Activated T-cell treated with anti-CD3 and anti-CD28 coated beads, Interleukin-2, amount 50 U/mL, for 4 hours (primary cell): ENCODE data around the gene TPP2. TPM values are rescaled to one million over a fixed set of nuclear protein-coding genes. Genes with fewer than 3 reads are reported as not detected.

Experiments
- ATAC-seq, 2 donors: fragments of 200-7000 bp; cut with Tn5 transposase; one replicate each; pipeline ENCODE4 v1.10.0; 2021
- DNase-seq: peaks from one replicate; pipeline ENCODE4 v3.0.0-alpha.2; 2020
- H3K27me3 Mint-ChIP-seq: one replicate; pipeline ENCODE4 v1.8.0; 2021; ENCODE audit warnings: low read depth, mixed read lengths
- H3K36me3 Mint-ChIP-seq: one replicate; pipeline ENCODE4 v1.8.0; 2022; ENCODE audit warnings: mixed read lengths; ENCODE audit not compliant: insufficient read depth
- H3K4me1 Mint-ChIP-seq: one replicate; pipeline ENCODE4 v1.8.0; 2021; ENCODE audit warnings: low read depth, mixed read lengths
- H3K4me3 Mint-ChIP-seq: one replicate; pipeline ENCODE4 v1.8.0; 2021; ENCODE audit warnings: mild to moderate bottlenecking, moderate library complexity, mixed read lengths
- H3K9me3 Mint-ChIP-seq: one replicate; pipeline ENCODE4 v1.8.0; 2021; ENCODE audit warnings: mixed read lengths
- total RNA-seq, 3 donors: library from RNA; stranded (reverse); gene quantifications; one replicate each; pipeline ENCODE4 v1.2.1, GENCODE V29; 2021

The TPP2 gene
- total RNA-seq, 3 donors from 2014 or later, result 57.7 to 62.0 (median 58.6) TPM

DNA sequence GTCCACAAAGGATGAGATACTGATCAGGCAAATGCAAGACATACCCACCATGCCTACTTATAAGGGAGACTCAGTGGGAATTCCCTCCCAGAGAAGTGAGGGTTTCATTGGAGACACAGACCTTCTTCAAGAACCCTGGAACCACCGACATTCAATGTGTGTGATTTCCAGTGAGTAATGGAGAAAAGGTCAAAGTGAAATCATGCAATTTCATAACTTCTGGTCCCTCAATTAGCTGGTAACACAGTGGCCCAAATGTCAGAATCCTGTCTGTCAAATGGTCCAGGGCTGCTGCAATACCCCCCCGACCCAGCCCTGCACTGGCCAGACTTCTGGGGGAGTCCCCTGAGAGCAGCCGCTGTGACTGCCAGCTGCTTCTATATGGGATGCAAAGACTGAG is 102.7 kb downstream of the TPP2 start:
- Mint-ChIP-seq H3K9me3 (peaks cover 8% of the 10 kb centered on the region), H3K4me1 (no peaks in the 10 kb centered on the region), H3K36me3 (no peaks in the 10 kb centered on the region), H3K4me3 (no peak overlapping the region), H3K27me3 (peaks cover 29% of the 10 kb centered on the region)
- ATAC-seq, result no peak
- no peak for DNase-seq

DNA sequence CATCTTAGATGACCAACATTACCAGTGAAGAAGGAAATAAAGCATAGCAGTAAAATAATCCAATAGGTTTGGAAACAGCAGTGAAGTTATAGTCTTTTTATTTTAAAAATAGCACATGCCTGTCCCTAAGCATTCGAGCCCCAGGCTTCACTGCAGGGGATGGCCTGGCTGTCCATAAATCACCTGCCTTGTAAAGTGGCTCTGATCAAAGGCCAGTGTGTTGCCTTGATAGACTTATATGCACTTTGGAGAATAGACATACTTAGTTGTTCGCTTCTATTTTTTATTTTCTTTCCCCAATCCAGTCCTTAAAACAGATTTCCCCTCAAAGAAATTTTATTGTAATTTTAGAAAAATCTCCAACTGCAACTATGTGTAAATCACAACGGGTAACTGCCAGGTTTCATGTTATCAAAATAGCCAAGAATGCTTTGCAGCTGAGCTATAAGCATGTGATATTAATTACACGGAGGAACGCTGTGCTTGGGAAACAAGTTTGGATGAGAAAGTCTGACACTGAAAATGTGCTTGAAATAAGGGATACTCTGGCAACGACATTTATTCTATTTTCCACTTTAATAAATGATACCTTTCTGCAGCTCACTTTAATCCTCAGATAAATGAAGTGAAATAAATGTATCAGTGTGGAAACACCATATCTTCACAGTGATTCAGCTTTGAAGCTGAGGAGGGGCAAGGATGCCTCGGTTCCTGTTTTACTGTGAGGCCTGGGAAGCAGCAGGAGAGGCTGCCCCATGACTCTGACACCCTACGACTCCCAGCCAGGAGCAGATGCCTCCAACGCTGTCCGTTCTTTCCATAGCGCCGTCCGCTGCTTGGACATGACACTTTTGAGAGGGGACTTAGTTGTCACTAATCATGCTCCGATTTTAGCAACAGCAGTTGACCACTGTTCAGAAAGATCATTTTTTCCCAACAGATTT is 103.6 kb downstream of the TPP2 start:
- Mint-ChIP-seq H3K9me3 (peaks cover 8% of the 10 kb centered on the region), H3K36me3 (no peaks in the 10 kb centered on the region), H3K4me1 (no peaks in the 10 kb centered on the region), H3K4me3 (no peak overlapping the region), H3K27me3 (peaks cover 22% of the 10 kb centered on the region)
- no peak for ATAC-seq
- no peak for DNase-seq

DNA sequence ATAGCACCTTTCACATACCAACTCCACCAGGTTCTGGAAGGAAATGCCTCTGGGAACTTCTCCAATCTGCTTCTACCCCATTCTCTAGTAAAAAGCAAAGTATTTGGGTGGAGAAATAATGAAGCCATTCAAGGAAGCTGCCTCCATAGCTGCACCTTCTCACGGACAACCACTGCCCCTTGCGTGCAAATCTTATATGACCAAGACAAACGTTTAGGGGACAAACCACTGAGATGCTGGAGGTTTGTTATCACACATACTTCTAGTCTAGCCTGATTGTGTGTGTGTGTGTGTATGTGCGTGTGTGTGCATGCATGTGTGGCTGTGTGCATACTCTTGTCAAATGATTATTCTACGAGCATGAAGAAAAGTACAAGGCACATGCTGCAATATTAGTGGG is 104.5 kb downstream of the TPP2 start:
- ATAC-seq (no peak), DNase-seq (no peak)
- Mint-ChIP-seq H3K36me3 (no peaks in the 10 kb centered on the region), H3K4me1 (no peaks in the 10 kb centered on the region), H3K4me3 (no peak overlapping the region), H3K27me3 (peaks cover 14% of the 10 kb centered on the region), H3K9me3 (peaks cover 8% of the 10 kb centered on the region)

DNA sequence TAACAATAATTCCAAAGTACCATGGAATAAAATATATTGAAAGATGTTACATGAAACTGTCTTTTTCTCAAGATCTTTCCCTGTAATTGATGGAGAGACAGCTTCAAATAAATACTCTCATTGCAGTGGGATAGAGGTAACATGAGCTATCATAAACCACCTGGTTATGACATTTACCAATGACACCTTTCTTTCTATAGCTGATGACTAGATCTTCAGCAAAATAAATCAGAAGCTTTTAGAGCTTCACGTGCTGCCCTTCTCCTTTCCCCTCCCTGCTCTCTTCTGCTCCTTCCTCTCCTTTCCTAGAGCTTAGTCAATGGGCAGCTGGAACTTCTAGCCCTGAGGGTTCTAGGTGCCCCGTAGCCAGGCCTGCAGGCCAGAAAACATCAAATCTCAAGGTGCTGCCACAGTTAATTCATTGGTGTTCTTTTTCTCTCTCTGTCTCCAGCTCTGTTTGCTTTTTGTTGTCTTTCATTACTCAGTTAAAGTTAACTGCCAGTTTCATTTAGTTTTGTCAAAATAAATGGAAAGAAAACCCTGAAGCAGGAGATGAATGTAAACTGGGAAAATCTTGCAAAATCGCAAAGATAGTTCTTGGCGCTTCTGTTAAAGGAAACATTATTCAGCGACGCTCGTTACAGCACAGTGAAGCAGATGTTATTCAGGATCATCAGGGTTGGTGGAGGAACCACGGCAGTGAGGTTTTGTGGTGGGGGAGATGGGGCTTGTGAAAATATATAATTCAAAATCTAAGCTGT is 106.4 kb downstream of the TPP2 start:
- Mint-ChIP-seq H3K36me3 (no peaks in the 10 kb centered on the region), H3K4me1 (no peaks in the 10 kb centered on the region), H3K9me3 (peaks cover 8% of the 10 kb centered on the region), H3K27me3 (peaks cover 11% of the 10 kb centered on the region), H3K4me3 (no peak overlapping the region)
- DNase-seq (no peak), ATAC-seq (no peak)

DNA sequence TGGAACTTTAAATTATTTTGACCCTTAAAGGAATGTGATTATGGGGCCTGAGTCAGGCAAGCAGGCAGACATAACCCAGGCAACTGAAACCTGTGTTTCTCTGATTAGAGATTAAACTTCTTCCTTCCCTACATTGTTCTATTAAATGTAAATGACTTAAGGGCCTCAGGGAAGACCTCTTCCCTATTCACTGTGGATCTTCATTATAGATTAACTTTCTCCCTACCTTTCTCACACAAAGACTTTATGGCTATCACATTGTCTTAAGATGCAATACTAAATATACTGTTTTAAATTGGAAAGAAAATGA is 106.9 kb downstream of the TPP2 start:
- Mint-ChIP-seq H3K4me1 (no peaks in the 10 kb centered on the region), H3K9me3 (peaks cover 3% of the 10 kb centered on the region), H3K4me3 (no peak overlapping the region), H3K27me3 (peaks cover 9% of the 10 kb centered on the region), H3K36me3 (no peaks in the 10 kb centered on the region)
- ATAC-seq (no peak), DNase-seq (no peak)

DNA sequence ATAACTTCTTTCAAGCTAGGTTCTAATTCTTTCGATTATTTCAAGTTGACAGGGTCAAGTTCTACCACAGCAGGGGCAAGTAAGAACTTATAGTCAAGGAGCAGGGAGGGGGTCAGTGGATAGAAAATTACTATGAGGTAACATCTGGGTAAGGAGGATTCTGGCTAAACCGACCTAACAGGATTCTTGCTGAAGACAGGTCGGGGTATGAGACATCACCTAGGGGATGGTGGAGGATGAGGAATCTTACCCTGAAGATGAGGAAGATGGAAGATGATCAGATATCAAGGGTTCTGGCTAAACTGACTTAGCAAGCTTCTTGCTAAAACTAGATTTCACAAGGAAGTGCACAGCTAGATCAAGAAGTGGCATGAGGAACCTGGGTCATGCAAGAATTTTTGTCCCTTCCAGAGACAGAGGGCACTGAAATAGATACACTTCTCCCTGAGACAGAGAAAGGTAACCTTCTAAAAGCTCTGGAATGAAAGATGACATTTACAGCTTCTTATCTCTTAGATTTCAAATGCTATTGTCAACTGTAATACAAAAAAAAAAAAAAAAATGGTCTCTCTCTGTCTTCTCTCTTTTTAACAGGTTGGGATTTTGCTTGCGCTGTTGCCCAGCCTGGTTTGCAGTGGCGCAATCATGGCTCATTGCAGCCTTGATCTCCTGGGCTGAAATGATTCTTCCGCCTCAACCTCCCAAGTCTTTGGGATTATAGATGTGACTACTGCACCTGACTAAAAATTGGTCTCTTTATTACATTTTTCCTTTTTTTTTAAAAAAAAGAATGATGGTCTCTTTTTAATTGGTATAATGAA is 107.7 kb downstream of the TPP2 start:
- no peaks in the 10 kb centered on the region for H3K4me1 Mint-ChIP-seq
- no peaks in the 10 kb centered on the region for H3K9me3 Mint-ChIP-seq
- no peaks in the 10 kb centered on the region for H3K36me3 Mint-ChIP-seq
- DNase-seq, result no peak
- H3K27me3 Mint-ChIP-seq, result peaks cover 6% of the 10 kb centered on the region
- H3K4me3 Mint-ChIP-seq, result no peak overlapping the region
- ATAC-seq, result no peak

DNA sequence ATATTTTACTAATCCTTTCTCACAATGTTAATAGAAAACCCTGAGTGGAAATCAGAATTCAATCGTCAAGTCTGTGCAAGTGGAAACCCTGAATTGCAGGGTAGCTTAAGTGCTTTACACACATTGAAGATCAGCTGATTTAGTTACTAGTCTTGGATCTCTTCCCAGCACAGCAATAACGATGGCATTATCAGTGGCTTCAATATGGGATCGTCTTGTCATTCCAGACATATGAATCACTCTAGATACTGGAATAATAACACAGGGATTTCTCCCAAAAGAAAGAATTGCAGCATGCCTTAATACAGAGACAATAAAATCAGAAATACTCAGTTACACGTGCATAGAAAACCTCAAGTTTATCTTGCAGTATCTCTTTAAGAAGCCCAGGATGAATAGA is 110.7 kb downstream of the TPP2 start:
- Mint-ChIP-seq H3K27me3 (peaks cover 5% of the 10 kb centered on the region), H3K9me3 (no peaks in the 10 kb centered on the region), H3K36me3 (no peaks in the 10 kb centered on the region), H3K4me3 (no peak overlapping the region), H3K4me1 (no peaks in the 10 kb centered on the region)
- ATAC-seq (no peak), DNase-seq (no peak)

DNA sequence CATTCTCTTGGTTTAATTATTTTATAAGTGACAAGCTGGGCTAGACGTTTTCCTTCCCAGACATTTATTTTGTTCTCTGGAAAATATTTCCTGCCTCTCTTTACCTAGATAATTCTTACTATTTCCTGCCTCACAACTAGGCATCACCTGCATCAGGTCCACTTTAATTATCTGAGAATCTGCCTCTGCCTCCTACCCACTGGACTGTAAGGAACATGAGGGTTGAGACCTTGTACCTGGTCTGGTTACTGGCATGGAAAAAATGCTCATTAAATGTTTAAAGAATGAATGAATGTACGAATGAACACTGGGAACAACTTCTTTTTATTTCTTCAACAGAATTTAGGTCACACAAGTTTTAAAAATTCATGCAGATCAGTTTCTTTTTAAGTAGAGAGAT is 111.4 kb downstream of the TPP2 start:
- no peaks in the 10 kb centered on the region for H3K9me3 Mint-ChIP-seq
- H3K27me3 Mint-ChIP-seq, result peaks cover 6% of the 10 kb centered on the region
- no peak for DNase-seq
- H3K4me1 Mint-ChIP-seq, result no peaks in the 10 kb centered on the region
- ATAC-seq, result no peak
- H3K4me3 Mint-ChIP-seq, result no peak overlapping the region
- H3K36me3 Mint-ChIP-seq, result no peaks in the 10 kb centered on the region

DNA sequence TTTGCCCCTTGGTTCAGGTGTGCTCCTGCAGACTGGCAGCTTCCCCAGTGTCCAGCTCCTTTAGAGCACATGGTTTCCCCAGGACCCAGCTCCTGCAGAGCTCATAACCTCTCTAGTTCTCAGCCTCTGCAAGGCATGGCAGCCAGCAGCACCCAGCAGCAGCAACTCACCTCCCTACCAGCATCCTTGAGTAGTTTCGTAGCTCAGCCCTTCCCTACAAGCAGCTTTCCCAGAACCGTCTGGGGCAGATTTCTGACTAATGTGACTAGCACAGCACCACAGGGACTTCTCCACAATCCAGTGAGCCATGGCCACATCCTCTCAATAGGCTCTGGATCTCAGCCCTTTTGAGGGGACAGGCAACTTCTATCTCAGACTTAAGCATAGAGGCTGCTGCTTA is 112.2 kb downstream of the TPP2 start:
- no peak for ATAC-seq
- Mint-ChIP-seq H3K9me3 (no peaks in the 10 kb centered on the region), H3K36me3 (no peaks in the 10 kb centered on the region), H3K27me3 (peaks cover 6% of the 10 kb centered on the region), H3K4me3 (no peak overlapping the region), H3K4me1 (no peaks in the 10 kb centered on the region)
- no peak for DNase-seq

DNA sequence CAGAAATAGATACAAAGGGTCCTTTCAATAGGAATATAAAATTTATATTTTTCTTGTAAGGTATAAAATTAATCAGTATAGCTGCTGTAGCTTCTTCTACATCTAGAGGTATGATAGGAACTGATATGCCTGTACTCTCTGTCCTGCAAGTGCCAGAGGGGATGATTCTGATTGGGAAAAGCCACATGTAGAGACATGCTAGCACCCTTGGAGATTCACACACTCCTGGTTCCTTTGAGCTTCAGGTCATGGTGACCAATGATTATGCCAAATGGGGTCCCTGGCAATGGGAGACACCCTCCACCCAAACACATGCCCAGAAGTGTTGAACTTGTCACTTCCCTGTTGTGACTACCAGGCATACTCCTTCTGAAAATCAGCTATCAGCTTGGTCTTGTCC is 112.8 kb downstream of the TPP2 start:
- Mint-ChIP-seq H3K9me3 (no peaks in the 10 kb centered on the region), H3K4me3 (no peak overlapping the region), H3K36me3 (no peaks in the 10 kb centered on the region), H3K4me1 (no peaks in the 10 kb centered on the region), H3K27me3 (peaks cover 6% of the 10 kb centered on the region)
- no peak for DNase-seq
- ATAC-seq, result no peak

DNA sequence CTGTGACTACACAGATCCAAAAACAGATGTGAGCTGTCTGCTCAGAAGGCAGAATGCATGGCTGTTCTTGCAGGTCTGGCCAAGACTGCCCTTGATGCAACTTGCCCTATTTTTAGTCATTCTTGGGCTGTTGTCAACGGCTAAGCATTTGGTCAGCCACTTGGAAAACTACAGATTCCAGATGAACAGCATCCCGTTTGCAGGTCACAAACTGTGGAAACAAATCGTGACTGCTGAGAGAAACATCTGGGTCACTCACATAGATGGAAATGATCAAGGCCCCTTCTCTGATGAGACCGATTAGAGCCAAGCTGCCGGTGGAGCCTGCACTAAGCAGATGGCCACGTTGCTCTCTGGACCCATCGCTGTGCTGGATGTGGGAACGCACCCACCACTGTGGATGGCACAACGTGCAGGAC is 113.5 kb downstream of the TPP2 start:
- Mint-ChIP-seq H3K36me3 (no peaks in the 10 kb centered on the region), H3K4me3 (no peak overlapping the region), H3K4me1 (no peaks in the 10 kb centered on the region), H3K27me3 (peaks cover 6% of the 10 kb centered on the region), H3K9me3 (no peaks in the 10 kb centered on the region)
- DNase-seq (no peak), ATAC-seq (no peak)

DNA sequence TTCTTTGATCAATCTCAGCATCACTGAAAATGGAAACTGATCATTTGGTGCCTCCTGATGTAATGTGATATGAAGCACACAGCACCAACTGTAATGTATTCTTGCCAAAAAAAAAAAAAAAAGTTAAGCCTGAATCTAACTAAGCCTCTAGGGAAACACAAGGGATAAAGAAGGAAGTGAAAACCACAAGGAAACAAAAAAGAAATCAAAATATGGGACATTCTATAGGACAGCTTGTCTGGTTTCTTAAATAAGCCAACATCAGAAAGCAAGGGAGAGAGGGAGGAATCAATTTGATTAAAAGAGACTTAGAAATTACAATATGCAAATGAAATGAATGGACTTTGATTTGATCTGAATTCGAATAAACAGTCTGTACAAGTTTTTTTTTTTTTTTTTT is 118.7 kb downstream of the TPP2 start:
- Mint-ChIP-seq H3K36me3 (no peaks in the 10 kb centered on the region), H3K9me3 (no peaks in the 10 kb centered on the region), H3K27me3 (peaks cover 5% of the 10 kb centered on the region), H3K4me3 (no peak overlapping the region), H3K4me1 (no peaks in the 10 kb centered on the region)
- DNase-seq (no peak), ATAC-seq (no peak)

DNA sequence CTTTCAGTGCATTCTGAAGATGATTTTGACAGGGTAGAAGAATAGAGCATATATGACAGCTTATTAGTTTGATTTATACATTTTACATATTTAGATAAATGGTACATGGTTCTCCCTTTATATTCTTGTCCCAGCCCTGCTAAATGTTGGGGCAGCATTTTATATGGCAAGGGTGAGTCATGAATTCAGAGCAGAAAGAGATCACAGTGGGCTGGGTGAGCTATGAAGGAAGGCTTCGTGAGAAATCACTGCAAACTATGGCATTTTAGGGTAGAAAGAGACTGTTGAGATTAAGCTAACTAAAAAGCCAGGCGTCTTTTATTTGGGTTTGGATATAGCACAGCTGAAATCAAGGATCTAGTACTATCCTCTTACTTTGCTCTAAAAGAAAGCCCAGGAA is 122.0 kb downstream of the TPP2 start:
- Mint-ChIP-seq H3K4me3 (no peak overlapping the region), H3K9me3 (no peaks in the 10 kb centered on the region), H3K4me1 (peaks cover 3% of the 10 kb centered on the region), H3K27me3 (peaks cover 2% of the 10 kb centered on the region), H3K36me3 (no peaks in the 10 kb centered on the region)
- DNase-seq, result no peak
- no peak for ATAC-seq

DNA sequence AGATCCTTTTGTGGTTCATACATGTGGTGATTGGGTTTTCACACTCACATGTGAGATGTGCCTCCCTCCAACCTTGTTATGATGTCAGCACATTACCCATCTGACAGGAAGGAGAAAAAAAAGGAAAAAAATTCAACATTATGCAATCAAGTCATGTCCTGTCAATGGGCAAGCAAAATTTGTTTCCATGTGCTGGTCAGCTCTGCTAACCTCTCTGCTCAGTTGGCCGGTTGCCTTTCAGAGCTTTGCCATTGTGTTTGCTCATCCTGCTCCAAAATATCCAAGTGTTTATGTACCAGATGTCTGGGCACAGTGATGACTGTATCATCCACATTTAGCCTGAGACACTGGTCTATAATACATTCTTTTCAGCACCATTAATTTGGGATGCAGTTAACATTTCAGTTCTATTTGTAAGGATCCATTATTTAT is 125.0 kb downstream of the TPP2 start:
- Mint-ChIP-seq H3K4me3 (no peak overlapping the region), H3K27me3 (peaks cover 7% of the 10 kb centered on the region), H3K4me1 (peaks cover 3% of the 10 kb centered on the region), H3K36me3 (no peaks in the 10 kb centered on the region), H3K9me3 (no peaks in the 10 kb centered on the region)
- DNase-seq (no peak), ATAC-seq (no peak)
